CD4-positive, alpha-beta T cell treated with Interleukin-17A for 1 hour (primary cell): ENCODE measurements around the gene MGA.
A peak's percentile ranks its signal among the peaks of the same experiment; 100 is the strongest.

Experiments
- DNase-seq: peaks from one replicate; pipeline ENCODE4 v3.0.0-alpha.2; 2020

Gene MGA

DNA sequence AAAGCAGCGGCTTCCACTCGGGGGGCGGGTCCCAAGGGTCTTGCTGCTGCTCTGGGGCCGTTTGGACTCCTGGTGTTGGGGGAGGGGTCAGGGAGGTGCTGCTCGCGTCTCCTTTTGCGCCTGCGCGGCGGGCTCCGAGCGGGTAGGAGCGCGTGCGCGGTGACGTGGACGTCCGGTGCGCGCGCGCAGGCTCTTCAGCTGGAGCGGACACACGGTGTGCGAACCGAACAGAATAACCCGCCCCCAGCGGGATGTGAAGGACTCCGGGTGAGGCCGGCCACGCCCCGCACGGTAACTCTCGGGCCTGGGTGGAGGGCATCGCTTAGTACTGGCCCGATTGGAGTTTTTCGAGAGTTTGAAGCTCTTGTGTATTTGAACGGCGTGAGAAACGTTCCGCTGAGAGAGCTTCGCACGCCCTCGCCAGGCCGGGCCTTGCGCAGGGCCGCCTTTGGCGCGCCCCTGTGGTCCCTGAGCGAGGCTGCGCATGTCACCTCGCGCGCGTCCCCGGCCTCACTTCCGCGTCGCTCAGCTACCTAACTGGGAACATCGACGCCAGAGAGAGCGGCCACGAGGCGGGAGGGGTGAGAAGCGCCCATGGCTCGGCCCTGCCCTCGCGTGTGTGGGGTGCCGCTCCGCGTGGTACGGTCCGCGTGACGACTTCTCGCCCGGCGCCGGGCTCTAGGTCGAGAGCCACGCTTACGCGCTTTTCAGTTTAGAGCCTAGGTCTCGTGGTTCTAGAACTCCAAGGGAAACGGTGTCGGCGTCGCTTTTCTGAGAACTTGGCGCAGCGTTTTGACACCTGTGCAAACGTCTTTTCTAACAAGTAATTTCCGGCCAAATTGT lies at the start of gene MGA:
Gene MGA, plus strand, starts transcription at position 171 of the 843 bp plus-strand sequence.
- peak; percentile 93 for DNase-seq

DNA sequence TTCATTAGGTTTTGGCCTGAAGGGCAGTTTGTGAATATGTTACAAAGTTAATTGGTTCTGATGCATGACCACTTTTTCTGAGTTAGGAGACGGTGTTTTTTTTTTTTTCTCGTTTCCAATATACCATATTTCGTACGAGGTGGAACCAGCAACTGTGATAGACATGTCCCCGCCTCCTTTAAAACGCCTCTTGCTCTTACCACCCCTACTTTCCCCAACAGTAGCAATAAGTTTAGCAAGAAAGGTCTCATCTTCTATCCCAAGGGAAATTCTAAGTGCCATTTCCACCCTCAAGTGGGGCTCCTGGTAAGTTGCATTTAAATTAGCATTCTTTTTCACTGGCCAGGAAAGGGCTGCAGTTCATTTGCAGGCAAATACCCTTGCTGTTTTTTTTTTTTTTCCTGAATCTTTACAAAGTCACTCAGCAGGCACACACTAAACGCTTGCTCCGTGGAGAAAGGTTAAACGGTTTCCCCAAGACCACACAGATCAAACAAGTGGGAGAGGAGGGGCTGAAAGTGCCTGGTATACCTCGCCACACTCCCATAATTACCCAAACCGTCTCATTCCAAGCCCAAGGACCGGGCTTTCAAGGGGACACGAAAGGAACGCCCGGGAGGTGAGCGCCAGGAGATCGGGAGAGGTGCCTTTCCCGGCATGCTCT lies 39.5 kb upstream of the MGA start:
- DNase-seq = no peak

DNA sequence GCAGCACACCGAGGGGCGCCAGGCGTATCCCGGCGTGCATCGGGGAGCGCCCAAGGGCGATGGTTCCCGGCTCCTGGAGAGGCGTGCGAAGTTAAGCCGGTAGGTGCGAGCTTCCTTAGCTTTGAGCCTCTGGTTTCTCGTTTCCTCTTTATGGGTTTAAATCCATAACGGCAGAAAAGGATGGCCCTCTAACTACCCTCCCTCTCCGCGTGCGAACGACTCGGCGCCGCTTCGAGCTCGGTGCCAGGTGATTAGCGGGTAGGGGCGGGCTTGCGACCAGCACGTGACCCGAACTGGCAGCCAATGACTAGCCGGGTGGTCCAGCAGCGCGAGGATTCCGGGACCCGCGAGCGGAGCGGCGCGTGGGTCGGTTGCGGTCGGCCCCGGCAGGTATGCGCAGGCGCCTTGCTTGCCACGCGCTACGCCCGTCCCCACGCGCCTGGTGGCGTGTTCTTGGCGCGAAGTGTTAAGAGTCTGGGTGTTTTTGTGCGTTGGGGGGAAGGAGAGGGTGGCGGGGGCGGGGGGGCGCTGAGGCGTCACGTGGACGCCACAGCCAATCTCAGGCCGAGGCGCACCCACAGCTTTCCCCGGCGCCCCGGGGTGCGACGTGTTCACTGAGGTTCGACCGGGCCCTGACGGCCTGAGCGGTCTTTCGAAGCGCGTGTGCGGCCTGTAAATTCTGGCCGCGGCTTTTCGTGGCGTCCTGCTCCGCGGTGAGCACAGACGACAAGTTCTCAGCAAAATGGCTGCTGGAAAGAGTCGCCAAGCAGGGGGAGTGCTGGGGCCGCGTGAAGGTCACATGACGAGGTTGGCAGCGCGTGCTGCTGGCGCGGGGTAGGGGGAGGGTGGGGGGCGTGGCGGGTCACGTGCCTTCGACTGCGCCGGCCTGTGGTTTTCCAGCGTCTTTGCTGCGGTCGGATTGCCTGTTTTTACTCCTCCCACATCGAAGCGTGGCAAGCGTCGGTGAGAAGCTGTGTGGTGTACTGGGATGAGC lies 38.7 kb upstream of the MGA start:
- peak; percentile 85 for DNase-seq

DNA sequence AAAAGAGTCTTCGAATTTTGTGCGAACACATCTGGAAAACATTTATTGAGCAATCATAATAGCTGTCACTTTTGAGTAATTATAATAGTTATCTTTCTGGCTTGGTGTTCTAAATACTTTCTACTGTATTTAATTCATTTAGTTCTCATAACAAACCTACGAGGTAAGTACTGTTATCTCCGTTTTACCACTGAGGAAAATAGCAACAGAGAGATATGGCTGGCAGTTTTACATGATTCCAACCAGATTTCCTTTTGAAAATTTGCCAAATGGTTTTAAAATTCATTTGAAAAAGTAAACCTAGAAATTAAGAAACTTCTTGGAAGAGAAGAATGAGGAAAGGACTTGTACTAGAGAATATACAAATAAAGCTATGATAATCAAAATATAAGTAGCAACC lies 37.3 kb upstream of the MGA start:
- DNase-seq = no peak

DNA sequence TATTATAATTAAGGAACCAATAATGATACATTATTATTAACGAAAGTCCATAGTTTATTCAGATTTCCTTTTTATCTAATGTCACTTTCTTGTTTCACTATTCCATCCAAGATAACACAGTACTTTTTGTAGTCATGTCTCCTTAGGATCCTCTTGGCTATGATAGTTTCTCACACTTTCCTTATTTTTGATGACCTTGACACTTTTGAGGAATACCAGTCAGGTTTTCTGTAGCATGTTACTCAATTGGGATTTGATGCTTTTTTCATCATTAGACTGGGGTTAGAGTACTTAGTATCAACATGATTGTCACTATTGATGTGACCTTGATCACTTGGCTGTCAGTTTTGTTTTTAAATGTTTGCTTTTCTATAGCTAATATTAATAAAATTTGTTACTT lies 33.0 kb upstream of the MGA start:
- no peak for DNase-seq

DNA sequence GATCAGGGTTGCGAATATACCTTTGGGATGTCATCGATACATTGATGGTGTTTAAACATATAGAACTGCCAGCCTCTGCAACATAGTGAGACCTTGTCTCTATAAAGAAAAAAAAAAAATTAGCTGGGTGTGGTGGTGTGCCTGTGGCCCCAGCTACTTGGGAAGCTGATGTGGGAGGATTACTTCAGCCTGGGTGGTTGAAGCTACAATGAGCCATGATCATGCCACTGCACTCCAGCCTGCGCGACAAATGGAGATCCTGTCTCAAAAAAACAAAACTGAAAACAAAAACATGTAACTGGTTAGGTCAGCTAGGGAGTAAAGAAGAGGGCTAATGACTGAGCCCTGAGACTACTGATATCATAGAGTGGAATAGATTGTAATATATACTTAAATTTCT lies 30.7 kb upstream of the MGA start:
- DNase-seq = no peak

DNA sequence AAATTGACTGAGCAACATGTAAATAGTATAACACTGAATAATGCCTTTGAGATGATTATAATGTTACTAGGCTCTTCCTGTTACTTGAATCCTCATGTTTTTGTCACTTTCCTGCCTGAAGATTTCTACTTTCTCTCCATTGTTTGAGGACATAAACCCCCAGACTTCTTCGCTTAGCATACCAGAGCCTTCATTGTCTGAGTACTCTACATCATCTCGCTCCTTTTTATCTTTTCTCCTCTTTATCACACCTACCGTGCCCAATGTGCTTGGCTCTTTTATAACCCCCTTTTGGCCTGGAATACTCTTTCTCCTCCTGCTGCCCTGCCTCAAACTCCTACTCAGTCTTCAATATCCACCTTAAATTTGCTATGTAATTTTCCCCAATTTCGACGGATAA lies 30.3 kb upstream of the MGA start:
- no peak for DNase-seq

DNA sequence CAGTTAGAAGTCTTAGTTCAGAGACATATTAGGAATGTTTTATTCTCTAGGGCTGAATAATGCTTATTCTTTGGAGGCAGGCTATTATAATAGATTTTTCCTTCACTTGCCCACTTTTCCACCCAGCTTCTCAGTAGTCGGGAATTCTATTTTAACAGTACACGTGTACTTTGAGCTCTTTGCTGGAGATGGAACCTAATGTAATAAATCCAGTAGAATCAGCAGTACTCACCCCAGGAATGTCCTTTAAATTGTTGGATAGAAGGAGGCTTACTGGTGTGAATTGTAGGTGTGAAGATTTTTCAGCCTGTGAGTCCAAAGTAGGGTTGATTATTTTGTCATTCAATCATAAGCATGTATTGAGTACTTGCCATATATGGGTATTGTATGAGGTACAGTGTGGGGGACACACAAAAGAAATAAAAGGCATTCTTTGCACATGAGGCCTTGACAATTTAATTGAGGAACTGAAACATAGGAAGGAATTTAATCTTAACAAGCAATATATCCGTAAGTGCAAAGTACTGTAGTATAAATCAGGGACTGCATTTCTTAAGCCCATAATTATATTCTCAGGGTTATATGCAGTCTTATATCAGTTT lies 29.5 kb upstream of the MGA start:
- no peak for DNase-seq

DNA sequence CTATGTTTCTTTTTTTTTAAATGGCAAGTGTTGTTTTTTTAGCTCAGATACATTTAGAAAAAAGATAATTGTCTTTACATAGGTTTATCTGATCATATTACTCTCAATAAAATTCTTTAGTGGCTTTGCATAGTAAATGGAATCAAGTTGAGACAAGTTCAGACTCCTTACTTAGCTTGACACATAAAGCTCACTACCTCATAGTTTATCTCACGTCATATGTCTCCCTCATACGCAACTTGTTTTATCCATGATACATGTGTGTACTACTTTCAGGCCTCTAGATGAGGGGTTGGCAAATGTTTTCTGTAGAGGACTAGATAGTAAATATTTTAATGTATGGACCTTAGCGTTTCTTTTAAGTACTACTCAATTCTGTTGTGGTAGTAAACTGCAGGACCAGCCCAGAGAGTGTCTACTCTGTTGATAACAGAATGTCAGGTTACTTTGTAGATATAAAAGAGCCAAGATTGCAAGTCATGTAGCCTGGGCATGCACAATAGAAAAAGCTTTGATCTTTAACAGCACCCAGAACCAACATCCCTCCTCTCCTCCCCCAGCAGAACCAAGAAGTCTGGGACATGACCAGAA lies 28.2 kb upstream of the MGA start:
- no peak for DNase-seq

DNA sequence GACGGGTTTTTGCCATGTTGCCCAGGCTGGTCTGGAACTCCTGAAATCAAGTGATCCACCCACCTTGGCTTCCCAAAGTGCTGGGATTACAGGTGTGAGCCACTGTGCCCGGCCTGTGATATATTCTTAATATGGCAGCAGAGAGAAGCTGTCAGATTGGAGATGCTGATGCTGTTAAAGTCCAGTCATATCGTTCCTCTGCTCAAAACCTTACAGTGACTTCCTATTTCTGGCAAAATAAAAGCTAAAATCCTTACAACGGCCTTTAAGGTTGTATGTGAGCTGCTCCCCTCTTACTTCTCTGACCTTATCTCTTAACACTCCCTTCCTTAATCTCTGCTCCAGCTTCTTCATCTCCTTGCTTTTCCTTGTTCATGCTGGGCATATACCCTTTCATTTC lies 26.6 kb upstream of the MGA start:
- DNase-seq = no peak

DNA sequence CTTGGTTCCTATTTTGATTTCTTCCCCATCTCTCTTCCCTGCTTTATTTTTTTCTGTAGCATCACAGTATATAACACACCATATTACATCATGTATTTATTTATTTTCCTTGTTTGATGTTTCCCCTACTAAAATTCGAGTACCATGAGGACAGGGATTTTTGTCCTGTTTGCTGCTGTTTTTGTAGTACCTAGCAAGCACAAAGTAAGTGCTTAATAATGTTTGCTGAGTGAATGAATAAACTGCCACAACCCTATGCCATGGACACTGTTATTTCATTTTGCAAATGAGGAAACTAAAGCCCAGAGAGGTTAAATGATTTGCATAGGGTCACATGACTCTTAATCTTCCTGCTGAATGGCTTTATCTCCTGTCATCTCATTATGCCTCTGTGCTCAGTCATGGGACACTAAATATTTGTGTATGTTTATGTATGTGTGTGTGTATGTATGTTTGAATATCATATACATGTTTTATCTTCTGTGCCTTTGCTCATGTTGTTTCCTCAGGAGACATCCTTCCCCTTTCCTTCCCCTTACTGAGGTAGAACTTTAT lies 26.1 kb upstream of the MGA start:
- no peak for DNase-seq

DNA sequence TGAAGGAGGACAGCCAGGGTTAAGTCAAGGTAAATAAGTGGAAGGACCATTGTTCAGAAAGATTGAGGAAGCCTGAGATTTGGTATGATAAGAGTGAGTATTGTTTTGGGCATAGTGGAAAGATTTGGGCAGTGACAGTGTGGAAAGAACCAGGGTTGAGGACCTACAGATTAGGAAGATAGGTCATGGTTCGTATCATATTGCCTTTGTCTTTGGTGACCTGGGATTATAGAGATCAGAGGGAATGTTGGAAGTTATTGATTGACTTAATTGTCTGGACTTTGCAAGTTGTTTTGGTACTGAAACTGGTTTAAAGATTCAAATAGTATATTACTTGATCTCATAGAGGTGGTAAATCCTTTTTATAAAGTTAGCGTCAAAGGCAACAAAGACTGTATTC lies 23.1 kb upstream of the MGA start:
- no peak for DNase-seq

DNA sequence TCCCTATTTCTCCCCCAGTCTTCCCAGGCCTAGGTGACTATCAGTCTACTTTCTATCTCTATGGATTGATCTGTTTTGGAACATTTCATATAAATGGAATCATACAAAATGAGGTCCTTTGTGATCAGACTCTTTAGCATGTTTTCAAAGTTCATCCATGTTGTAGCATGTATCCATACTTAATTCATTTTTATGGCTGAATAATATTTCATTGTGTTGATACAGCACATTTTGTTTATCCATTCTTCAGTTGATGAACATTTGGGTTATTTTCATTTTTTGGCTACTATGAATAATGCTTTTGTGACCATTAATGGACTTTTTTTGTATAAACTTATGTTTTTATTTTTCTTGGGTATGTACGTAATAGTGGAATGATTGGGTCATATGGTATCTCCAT lies 19.2 kb upstream of the MGA start:
- DNase-seq = no peak

DNA sequence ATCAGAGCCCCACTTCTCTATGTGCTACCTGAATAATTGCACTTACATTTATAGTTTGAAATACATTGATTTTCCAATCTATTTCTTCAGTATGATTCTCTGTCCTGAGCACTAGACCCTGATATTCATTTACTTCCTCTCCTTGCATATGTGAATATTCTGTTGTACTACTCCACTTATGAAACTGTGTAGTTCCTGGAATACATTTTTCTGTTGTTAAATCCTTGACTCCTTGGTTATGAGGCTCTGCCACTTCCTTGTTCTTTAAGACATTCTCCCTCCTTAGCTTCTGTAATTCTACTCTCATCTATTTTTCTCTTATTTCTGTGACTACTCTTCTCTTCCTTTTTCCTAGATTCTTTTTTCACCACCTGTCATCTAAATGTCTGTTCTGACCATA lies 12.9 kb upstream of the MGA start:
- no peak for DNase-seq

DNA sequence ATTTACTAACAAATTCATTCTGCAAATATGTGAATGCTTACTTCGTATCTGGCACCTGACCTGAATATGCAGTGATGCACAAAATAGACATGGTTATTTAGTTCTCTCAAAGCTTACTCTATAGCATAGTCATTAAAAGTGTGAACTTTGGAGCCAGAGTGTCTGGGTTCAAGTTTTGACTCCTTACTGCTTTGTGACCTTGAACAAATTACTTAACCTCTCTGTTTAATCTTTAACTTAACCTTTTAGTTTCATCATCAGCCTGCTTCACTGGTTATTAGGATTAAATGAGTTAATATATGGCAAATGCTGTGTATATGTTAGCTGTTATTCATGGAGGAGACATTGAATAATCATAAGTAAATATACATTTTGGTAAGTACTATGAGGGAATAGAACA lies 12.1 kb upstream of the MGA start:
- DNase-seq = no peak

DNA sequence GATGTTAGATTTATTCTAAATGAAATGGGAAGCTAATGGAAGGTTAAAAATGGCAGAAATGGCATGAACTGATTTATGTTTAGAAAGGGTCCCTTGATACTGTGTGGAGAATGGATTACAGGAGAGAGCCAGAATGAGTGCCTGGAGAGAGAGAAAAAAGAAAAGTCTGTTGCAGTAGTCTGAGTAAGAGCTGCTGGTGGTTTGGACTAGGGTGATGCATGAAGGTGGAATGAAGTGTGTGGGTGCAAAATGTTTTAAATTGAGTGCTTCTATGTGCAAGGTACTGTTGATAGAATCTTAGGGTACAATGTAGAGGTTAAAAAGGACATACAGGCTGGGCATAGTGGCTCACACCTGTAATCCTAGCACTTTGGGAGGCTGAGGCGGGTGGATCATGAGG lies 11.4 kb upstream of the MGA start:
- no peak for DNase-seq

DNA sequence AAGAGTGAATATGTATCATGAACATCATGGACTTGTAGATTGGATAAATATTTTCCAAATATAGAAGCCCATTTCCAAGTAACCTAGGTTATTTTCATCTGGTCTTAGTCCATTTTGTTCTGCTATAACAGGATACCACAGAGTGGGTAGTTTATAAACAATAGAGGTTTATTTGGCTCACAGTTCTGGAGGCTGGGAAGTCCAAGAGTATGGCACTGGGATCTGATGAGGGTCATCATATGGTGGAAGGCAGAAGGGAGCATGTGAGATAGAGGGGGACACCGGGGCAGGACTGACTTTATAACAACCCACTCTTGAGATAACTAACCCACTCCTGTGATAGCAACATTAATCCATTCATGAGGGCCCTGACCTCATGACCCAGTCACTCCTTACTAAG lies 9.4 kb upstream of the MGA start:
- DNase-seq = no peak

DNA sequence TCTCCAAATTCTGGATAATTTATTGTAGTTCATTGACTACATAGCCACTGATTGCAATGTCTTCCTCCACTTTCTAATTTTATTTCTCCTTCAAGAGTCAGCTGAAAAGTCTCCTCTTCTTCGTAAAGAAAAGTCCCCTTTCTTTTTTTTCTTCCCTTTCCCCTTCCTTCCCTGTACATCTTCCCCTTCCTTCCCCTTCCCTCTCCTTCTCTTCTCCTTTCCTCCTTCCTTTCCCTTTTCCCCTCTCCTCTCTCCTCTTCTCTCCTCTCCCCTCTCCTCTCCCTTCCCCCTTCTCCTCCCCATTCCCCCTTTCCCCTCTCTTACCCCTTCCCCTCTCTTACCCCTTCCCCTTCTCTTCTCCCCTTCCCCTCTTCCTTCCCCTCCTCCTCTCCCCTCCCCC lies 8.8 kb upstream of the MGA start:
- no peak for DNase-seq

DNA sequence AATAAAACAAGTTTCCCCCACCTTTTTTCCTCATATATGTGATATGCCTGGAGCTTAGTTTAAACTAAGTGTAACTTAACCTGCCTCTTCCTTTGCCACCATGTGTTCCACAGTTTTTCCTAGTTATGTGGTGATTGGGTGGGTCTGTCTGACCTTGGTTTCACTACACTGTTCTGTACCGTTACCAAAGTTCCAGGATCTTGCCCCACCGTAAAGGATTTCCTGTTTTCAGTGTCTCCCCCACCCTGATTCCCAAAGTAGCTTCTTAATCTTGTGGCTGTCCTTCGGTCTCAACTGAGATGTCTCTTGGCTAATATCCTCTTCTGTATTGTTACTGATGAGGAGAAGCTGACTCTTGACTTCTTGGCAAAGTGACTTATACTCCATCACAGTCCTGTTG lies 6.4 kb upstream of the MGA start:
- DNase-seq = no peak

DNA sequence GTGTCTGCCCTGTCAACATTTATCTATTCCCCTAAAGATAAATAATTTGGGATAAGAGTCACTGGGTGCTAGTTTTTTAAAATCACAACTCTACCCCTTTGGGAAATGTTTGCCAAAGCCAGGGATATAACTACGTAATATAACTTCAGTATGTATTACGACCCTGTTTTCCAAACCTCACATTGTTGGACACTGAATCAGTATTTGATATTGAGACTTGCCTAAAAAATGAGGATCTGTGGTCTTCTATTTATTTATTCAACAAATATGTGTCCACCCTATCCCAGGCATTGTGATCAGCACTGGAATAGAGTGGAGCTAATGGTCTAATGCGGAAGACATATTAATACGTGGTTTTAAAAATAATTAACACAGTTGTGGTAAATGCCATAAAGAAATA lies 4.5 kb upstream of the MGA start:
- no peak for DNase-seq

DNA sequence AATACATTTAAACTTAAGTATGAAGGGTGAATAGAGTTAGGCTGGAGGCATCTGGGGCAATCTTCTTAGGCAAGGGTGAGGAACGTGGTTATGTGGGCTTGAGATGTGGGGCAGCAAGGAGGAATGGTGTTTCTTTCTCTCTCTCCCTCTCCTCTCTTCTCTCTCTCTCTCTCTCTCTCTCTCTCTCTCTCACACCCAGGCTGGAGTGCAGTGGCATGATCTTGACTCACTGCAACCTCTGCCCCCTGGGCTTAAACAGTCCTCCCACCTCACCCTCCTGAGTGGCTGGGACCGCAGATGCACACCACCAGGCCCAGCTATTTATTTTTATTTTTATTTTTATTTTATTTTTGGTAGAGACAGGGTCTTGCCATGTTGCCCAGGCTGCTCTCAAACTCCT lies 4.0 kb upstream of the MGA start:
- no peak for DNase-seq

DNA sequence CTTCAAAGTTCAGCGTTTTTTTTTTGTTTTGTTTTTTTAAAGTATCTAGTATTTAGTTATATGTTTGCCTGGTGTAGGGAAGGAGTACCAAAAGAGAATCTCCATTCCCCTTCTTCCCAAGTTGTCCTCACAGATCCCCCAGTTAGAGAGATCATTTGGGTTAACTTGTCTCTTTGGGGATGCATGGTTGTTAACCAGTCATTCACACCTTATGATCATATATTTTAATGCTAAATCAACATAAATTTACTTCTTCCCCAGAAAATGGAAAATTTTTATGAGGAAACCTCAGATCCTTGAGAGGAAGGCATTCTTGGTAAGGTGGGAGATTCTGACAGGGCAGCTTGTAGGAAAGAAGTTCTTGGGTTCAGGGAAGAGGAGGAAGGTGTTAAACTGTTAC lies 1.5 kb upstream of the MGA start:
- DNase-seq = no peak
